Measurements from ENCODE around the gene CDV3.

The CDV3 gene

GRCh38 chr3:133576169-133576568 is 2.7 kb downstream of the CDV3 start:
- DNase-seq (no peak), ATAC-seq (no peak)
- Mint-ChIP-seq H3K4me3 (peak overlapping the region; percentile 98), H3K27me3 (peaks cover 3% of the 10 kb centered on the region), H3K9me3 (no peaks in the 10 kb centered on the region), H3K4me1 (peaks cover 67% of the 10 kb centered on the region), H3K27ac (peak overlapping the region; percentile 58), H3K36me3 (ENCODE audit: low read depth) (peaks cover 61% of the 10 kb centered on the region)

GRCh38 chr3:133578548-133579191 is 5.2 kb downstream of the CDV3 start:
- peaks cover 75% of the 10 kb centered on the region for H3K36me3 Mint-ChIP-seq (ENCODE audit: low read depth)
- peaks cover 62% of the 10 kb centered on the region for H3K4me1 Mint-ChIP-seq

GRCh38 chr3:133583396-133583795 is 9.9 kb downstream of the CDV3 start:
- no peak for ATAC-seq
- no peak for DNase-seq
- H3K4me3 Mint-ChIP-seq: no peak overlapping the region
- H3K9me3 Mint-ChIP-seq: no peaks in the 10 kb centered on the region
- peaks cover 71% of the 10 kb centered on the region for H3K36me3 Mint-ChIP-seq (ENCODE audit: low read depth)
- peaks cover 55% of the 10 kb centered on the region for H3K4me1 Mint-ChIP-seq
- H3K27me3 Mint-ChIP-seq: no peaks in the 10 kb centered on the region
- peak overlapping the region; percentile 55 for H3K27ac Mint-ChIP-seq

More at GRCh38 chr3:133578548-133579191, 5.2 kb downstream of the CDV3 start:
- H3K27ac Mint-ChIP-seq: peak overlapping the region; percentile 58
- H3K9me3 Mint-ChIP-seq: no peaks in the 10 kb centered on the region
- ATAC-seq: no peak
- H3K4me3 Mint-ChIP-seq: peak overlapping the region; percentile 98
- H3K27me3 Mint-ChIP-seq: no peaks in the 10 kb centered on the region
- no peak for DNase-seq

GRCh38 chr3:133588035-133588434 is 14.5 kb downstream of the CDV3 start:
- no peaks in the 10 kb centered on the region for H3K9me3 Mint-ChIP-seq
- DNase-seq: no peak
- no peaks in the 10 kb centered on the region for H3K27me3 Mint-ChIP-seq
- peaks cover 51% of the 10 kb centered on the region for H3K4me1 Mint-ChIP-seq
- peak overlapping the region; percentile 45 for H3K27ac Mint-ChIP-seq
- no peak for ATAC-seq
- no peak overlapping the region for H3K4me3 Mint-ChIP-seq
- H3K36me3 Mint-ChIP-seq (ENCODE audit: low read depth): peaks cover 57% of the 10 kb centered on the region

- ATAC-seq: no peak
- Mint-ChIP-seq H3K4me3 (no peak overlapping the region), H3K27ac (peak overlapping the region; percentile 45), H3K9me3 (no peaks in the 10 kb centered on the region), H3K4me1 (peaks cover 51% of the 10 kb centered on the region), H3K36me3 (ENCODE audit: low read depth) (peaks cover 53% of the 10 kb centered on the region), H3K27me3 (no peaks in the 10 kb centered on the region)
- DNase-seq: no peak
Observed at GRCh38 chr3:133588784-133589465, 15.4 kb downstream of the CDV3 start.

- peaks cover 51% of the 10 kb centered on the region for H3K4me1 Mint-ChIP-seq
- no peak overlapping the region for H3K4me3 Mint-ChIP-seq
- peak overlapping the region; percentile 64 for H3K27ac Mint-ChIP-seq
- no peaks in the 10 kb centered on the region for H3K27me3 Mint-ChIP-seq
- ATAC-seq (no peak), DNase-seq (no peak)
- peaks cover 50% of the 10 kb centered on the region for H3K36me3 Mint-ChIP-seq (ENCODE audit: low read depth)
- H3K9me3 Mint-ChIP-seq: no peaks in the 10 kb centered on the region
Observed at GRCh38 chr3:133589503-133589902, 16.0 kb downstream of the CDV3 start.

- Mint-ChIP-seq H3K27ac (no peak overlapping the region), H3K27me3 (no peaks in the 10 kb centered on the region), H3K4me1 (peaks cover 59% of the 10 kb centered on the region), H3K4me3 (no peak overlapping the region), H3K9me3 (no peaks in the 10 kb centered on the region), H3K36me3 (ENCODE audit: low read depth) (peaks cover 38% of the 10 kb centered on the region)
- no peak for ATAC-seq
- DNase-seq: no peak
Observed at GRCh38 chr3:133591271-133591742, 17.8 kb downstream of the CDV3 start.

GRCh38 chr3:133592843-133593242 is 19.4 kb downstream of the CDV3 start:
- Mint-ChIP-seq H3K4me3 (no peak overlapping the region), H3K4me1 (peaks cover 53% of the 10 kb centered on the region), H3K27ac (peak overlapping the region; percentile 13), H3K9me3 (no peaks in the 10 kb centered on the region), H3K27me3 (no peaks in the 10 kb centered on the region), H3K36me3 (ENCODE audit: low read depth) (peaks cover 27% of the 10 kb centered on the region)
- DNase-seq (no peak), ATAC-seq (peak; percentile 41)

GRCh38 chr3:133593243-133593642 is 19.8 kb downstream of the CDV3 start:
- Mint-ChIP-seq H3K4me3 (no peak overlapping the region), H3K36me3 (ENCODE audit: low read depth) (peaks cover 24% of the 10 kb centered on the region), H3K9me3 (no peaks in the 10 kb centered on the region), H3K4me1 (peaks cover 49% of the 10 kb centered on the region), H3K27ac (peak overlapping the region; percentile 13), H3K27me3 (no peaks in the 10 kb centered on the region)
- DNase-seq (no peak), ATAC-seq (no peak)

GRCh38 chr3:133595341-133595740 is 21.9 kb downstream of the CDV3 start:
- H3K27me3 Mint-ChIP-seq: no peaks in the 10 kb centered on the region
- peaks cover 41% of the 10 kb centered on the region for H3K4me1 Mint-ChIP-seq
- H3K9me3 Mint-ChIP-seq: no peaks in the 10 kb centered on the region
- ATAC-seq: peak; percentile 96
- peaks cover 11% of the 10 kb centered on the region for H3K36me3 Mint-ChIP-seq (ENCODE audit: low read depth)
- DNase-seq: peak; percentile 33
- peak overlapping the region; percentile 10 for H3K4me3 Mint-ChIP-seq
- H3K27ac Mint-ChIP-seq: peak overlapping the region; percentile 74

- no peak for DNase-seq
- Mint-ChIP-seq H3K27ac (no peak overlapping the region), H3K9me3 (no peaks in the 10 kb centered on the region), H3K36me3 (ENCODE audit: low read depth) (peaks cover 24% of the 10 kb centered on the region), H3K4me3 (no peak overlapping the region), H3K27me3 (no peaks in the 10 kb centered on the region), H3K4me1 (peaks cover 21% of the 10 kb centered on the region)
- ATAC-seq: no peak
Observed at GRCh38 chr3:133598405-133598804, 24.9 kb downstream of the CDV3 start.

GRCh38 chr3:133599280-133599679 is 25.8 kb downstream of the CDV3 start:
- H3K27ac Mint-ChIP-seq: no peak overlapping the region
- no peak for ATAC-seq
- DNase-seq: no peak
- H3K27me3 Mint-ChIP-seq: no peaks in the 10 kb centered on the region
- no peaks in the 10 kb centered on the region for H3K9me3 Mint-ChIP-seq
- peaks cover 26% of the 10 kb centered on the region for H3K36me3 Mint-ChIP-seq (ENCODE audit: low read depth)
- H3K4me1 Mint-ChIP-seq: peaks cover 21% of the 10 kb centered on the region
- H3K4me3 Mint-ChIP-seq: no peak overlapping the region

GRCh38 chr3:133600572-133601081 is 27.1 kb downstream of the CDV3 start:
- H3K27ac Mint-ChIP-seq: no peak overlapping the region
- ATAC-seq (no peak), DNase-seq (no peak)
- peaks cover 9% of the 10 kb centered on the region for H3K4me1 Mint-ChIP-seq
- no peaks in the 10 kb centered on the region for H3K9me3 Mint-ChIP-seq
- no peaks in the 10 kb centered on the region for H3K27me3 Mint-ChIP-seq
- no peak overlapping the region for H3K4me3 Mint-ChIP-seq
- H3K36me3 Mint-ChIP-seq (ENCODE audit: low read depth): peaks cover 35% of the 10 kb centered on the region

- H3K4me1 Mint-ChIP-seq: no peaks in the 10 kb centered on the region
- H3K27me3 Mint-ChIP-seq: no peaks in the 10 kb centered on the region
- H3K27ac Mint-ChIP-seq: no peak overlapping the region
- H3K9me3 Mint-ChIP-seq: no peaks in the 10 kb centered on the region
- peaks cover 74% of the 10 kb centered on the region for H3K36me3 Mint-ChIP-seq (ENCODE audit: low read depth)
- H3K4me3 Mint-ChIP-seq: no peak overlapping the region
- DNase-seq (no peak), ATAC-seq (no peak)
Observed at GRCh38 chr3:133606342-133606741, 32.9 kb downstream of the CDV3 start.

GRCh38 chr3:133606902-133607301 is 33.4 kb downstream of the CDV3 start:
- no peaks in the 10 kb centered on the region for H3K9me3 Mint-ChIP-seq
- H3K36me3 Mint-ChIP-seq (ENCODE audit: low read depth): peaks cover 74% of the 10 kb centered on the region
- ATAC-seq (no peak), DNase-seq (no peak)
- H3K4me3 Mint-ChIP-seq: no peak overlapping the region
- no peak overlapping the region for H3K27ac Mint-ChIP-seq
- no peaks in the 10 kb centered on the region for H3K27me3 Mint-ChIP-seq
- H3K4me1 Mint-ChIP-seq: no peaks in the 10 kb centered on the region
